ENCODE results near the gene ETV3L. TPM values are rescaled to one million over a fixed set of nuclear protein-coding genes. Genes with fewer than 3 reads are reported as not detected.

Gene ETV3L
- total RNA-seq, 1 donor from 2014 or later, result not detected

DNA sequence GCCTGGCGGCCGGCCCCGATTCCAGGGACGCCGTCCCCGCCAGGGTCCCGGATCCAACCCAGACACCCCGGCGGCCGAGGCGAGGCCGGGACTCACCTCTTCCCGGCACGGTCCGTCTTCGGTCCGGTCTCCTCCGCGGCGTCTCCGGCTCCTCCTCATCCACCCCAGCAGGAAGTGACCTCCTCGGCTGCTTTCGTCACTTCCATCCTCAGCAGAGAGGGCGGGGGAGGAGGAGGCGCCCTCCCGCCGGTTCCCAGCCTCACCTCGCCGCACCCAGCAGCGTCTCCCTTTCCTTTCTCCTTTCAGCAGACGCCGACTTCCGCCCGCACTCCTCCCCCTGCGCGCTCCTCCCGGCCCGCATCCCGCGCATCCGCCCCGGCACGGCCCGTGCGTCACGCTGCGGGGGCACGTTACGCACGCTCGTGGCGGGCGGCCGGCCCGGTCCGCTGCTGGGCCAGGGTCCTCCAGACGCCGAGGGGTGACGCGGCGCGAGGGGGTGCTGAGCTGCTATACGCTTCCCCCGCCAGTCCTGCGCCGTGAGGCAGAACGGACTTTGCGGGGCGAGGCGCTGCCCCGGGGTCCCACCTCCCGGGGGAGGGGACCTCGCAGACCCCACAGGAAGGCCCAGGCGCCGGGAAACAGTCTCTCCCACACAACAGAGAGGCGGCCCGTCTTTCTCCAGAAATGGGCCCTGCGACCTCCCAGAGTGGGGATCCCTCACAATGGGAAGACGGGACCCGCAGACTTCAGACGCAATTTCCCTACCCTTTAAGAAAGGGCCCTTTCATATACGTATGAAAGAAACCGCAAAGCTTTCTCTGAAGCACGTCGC is 38.8 kb upstream of the ETV3L start, which contains the start of gene ETV3:
TSS of gene ETV3 (minus strand) at position 176 of the 832 bp plus-strand sequence. CDS start 2,043 bp downstream, outside the sequence.
- Mint-ChIP-seq H3K9me3 (no peaks in the 10 kb centered on the region), H3K27me3 (ENCODE audit: low read depth) (no peaks in the 10 kb centered on the region), H3K36me3 (ENCODE audit: low read depth) (peaks cover 44% of the 10 kb centered on the region), H3K27ac (peak within 1 kb of the TSS; percentile 89), H3K4me3 (ENCODE audit: low read depth) (peak within 1 kb of the TSS; percentile 98), H3K4me1 (ENCODE audit: low read depth) (peaks cover 72% of the 10 kb centered on the region)
- intact Hi-C loops (cut with micrococcal nuclease), result loop anchor here (1.0 to 10.0 kb wide), 2 partner anchors 9 to 1866 kb away; partner anchors contain the start of gene IFI16
- peak; percentile 88 for DNase-seq (ENCODE audit: low spot score)

DNA sequence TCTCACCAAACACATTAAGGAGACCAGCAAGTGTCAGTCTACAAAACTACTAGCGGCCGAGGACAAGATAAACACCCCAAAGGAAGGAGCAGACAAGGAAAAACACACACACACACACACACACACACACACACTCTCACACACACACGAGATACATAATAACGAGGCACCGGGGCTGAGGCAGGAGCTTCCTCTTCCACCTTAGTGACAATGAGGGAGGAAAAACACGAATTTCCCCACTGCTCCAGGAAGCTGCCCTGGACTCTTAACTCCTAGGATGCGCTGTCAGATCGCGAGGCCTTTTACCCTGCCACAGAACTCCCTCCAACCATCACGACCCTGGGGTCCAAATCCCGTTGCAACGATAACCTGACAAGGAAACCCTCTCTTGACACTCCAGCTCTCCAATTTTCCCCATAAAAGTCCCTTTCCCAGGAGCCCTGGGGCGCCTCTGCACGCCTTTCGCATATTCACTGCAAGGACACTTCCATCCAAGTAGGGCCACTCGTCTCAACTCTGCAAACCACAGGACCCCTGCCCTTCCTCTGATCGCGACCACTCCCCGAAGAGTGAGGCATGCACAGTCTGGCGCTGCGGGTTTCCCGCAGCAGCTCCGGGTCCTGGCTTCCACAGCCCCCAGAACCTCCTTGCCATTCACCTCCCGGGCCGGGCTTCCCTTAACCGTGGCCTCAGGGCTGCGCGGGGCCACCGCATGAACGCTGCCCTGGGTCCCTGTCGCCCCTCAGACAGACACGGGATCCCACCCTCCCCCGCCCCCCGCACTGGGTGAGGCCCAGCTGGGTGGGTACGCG is 38.0 kb upstream of the ETV3L start:
- intact Hi-C loops (cut with micrococcal nuclease), result loop anchor here (10.0 kb wide), 1 partner anchor 1867 kb away; the partner anchor contains the start of gene IFI16
- Mint-ChIP-seq H3K36me3 (ENCODE audit: low read depth) (peaks cover 52% of the 10 kb centered on the region), H3K4me1 (ENCODE audit: low read depth) (peaks cover 73% of the 10 kb centered on the region), H3K4me3 (ENCODE audit: low read depth) (peak overlapping the region; percentile 98), H3K27me3 (ENCODE audit: low read depth) (no peaks in the 10 kb centered on the region), H3K9me3 (no peaks in the 10 kb centered on the region), H3K27ac (peak overlapping the region; percentile 84)
- DNase-seq (ENCODE audit: low spot score), result no peak

DNA sequence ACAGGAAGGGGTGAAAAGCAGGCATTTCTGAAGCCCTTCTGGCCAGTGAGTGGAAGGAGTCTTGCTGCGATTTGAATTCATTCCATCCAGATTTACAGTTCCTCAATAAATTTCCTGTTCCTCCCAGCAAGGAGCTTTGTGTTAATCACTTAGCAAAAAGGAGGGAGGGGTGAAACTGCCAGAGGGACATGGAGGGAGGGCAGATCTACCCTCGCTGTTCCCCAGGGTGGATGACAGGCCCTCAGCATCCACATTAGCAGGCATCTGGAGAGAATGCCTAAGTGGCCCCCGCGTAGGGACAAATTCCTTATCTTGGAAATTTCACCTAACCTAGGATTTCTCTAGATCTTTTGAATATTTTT is 37.4 kb upstream of the ETV3L start:
- Mint-ChIP-seq H3K4me1 (ENCODE audit: low read depth) (peaks cover 75% of the 10 kb centered on the region), H3K36me3 (ENCODE audit: low read depth) (peaks cover 58% of the 10 kb centered on the region), H3K4me3 (ENCODE audit: low read depth) (peak overlapping the region; percentile 98), H3K9me3 (no peaks in the 10 kb centered on the region), H3K27ac (peak overlapping the region; percentile 84), H3K27me3 (ENCODE audit: low read depth) (no peaks in the 10 kb centered on the region)
- DNase-seq (ENCODE audit: low spot score), result no peak
- intact Hi-C loops (cut with micrococcal nuclease), result loop anchor here (10.0 kb wide), 1 partner anchor 1868 kb away; the partner anchor contains the start of gene IFI16

DNA sequence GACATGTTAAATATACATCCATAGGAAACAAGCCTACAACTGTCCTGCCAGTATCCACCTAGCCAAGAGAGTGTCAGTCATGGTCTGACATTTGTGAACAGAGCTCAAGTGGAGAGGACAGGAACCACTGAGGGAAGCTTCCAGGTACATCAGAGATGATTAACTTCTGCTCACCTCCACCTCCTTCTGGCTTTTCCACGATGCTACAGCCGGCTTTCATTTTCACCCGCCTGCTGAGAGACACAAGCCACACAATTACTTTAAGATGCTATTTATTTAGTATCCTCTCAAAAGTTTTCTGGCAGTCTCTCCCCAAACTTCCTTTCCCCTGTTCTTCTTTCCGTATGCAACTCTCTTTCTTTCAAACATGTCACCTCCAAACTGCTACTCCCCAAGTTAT is 36.5 kb upstream of the ETV3L start:
- H3K27me3 Mint-ChIP-seq (ENCODE audit: low read depth), result no peaks in the 10 kb centered on the region
- DNase-seq (ENCODE audit: low spot score), result no peak
- H3K36me3 Mint-ChIP-seq (ENCODE audit: low read depth), result peaks cover 67% of the 10 kb centered on the region
- H3K9me3 Mint-ChIP-seq, result no peaks in the 10 kb centered on the region
- peak overlapping the region; percentile 84 for H3K27ac Mint-ChIP-seq
- intact Hi-C loops (cut with micrococcal nuclease), result loop anchor here (10.0 kb wide), 1 partner anchor 1869 kb away; the partner anchor contains the start of gene IFI16
- peaks cover 74% of the 10 kb centered on the region for H3K4me1 Mint-ChIP-seq (ENCODE audit: low read depth)
- H3K4me3 Mint-ChIP-seq (ENCODE audit: low read depth), result peak overlapping the region; percentile 98

DNA sequence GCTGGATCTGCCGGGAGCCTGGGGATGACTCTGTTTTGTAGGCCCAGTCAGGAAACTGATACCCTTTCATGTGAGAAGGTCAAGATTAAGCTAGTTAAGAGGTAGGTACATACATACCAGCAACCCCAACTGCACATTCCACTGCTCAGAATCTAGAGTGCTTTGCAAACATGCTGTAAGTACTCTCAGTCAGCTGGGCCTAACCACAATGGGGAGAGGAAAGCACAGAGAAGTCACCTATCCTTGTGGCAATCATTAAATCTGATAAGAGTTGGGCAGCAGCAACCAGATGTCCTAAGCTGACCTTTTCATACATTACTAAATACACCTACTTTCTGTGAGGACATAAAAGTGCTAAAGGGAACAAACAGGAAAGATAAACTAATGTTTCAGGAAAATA is 36.0 kb upstream of the ETV3L start:
- Mint-ChIP-seq H3K27ac (peak overlapping the region; percentile 70), H3K4me3 (ENCODE audit: low read depth) (peak overlapping the region; percentile 98), H3K27me3 (ENCODE audit: low read depth) (no peaks in the 10 kb centered on the region), H3K36me3 (ENCODE audit: low read depth) (peaks cover 72% of the 10 kb centered on the region), H3K9me3 (no peaks in the 10 kb centered on the region), H3K4me1 (ENCODE audit: low read depth) (peaks cover 69% of the 10 kb centered on the region)
- intact Hi-C loops (cut with micrococcal nuclease), result loop anchor here (10.0 kb wide), 1 partner anchor 1869 kb away; the partner anchor contains the start of gene IFI16
- DNase-seq (ENCODE audit: low spot score), result no peak

DNA sequence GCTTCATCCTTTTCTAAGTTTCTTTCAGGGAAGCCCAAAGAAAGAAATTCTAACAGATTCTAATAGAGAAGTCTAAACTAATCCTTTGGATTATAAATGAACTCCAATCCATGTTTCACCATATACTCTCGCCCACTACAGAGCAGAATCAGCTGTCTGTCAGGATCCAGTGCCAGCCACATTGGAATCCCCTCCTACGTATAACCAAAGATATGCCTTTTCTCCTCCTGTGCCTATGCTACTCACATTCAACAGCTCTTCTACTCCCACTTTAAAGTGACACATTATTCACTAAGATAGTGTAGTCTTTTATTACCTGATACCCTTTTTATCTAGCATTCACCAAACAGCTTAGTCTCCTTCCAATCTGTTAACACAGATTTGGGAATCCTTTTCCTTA is 35.5 kb upstream of the ETV3L start:
- H3K36me3 Mint-ChIP-seq (ENCODE audit: low read depth), result peaks cover 78% of the 10 kb centered on the region
- no peaks in the 10 kb centered on the region for H3K27me3 Mint-ChIP-seq (ENCODE audit: low read depth)
- H3K9me3 Mint-ChIP-seq, result no peaks in the 10 kb centered on the region
- peak overlapping the region; percentile 98 for H3K4me3 Mint-ChIP-seq (ENCODE audit: low read depth)
- intact Hi-C loops (cut with micrococcal nuclease), result loop anchor here (10.0 kb wide), 1 partner anchor 1870 kb away; the partner anchor contains the start of gene IFI16
- peaks cover 63% of the 10 kb centered on the region for H3K4me1 Mint-ChIP-seq (ENCODE audit: low read depth)
- H3K27ac Mint-ChIP-seq, result peak overlapping the region; percentile 70
- no peak for DNase-seq (ENCODE audit: low spot score)

DNA sequence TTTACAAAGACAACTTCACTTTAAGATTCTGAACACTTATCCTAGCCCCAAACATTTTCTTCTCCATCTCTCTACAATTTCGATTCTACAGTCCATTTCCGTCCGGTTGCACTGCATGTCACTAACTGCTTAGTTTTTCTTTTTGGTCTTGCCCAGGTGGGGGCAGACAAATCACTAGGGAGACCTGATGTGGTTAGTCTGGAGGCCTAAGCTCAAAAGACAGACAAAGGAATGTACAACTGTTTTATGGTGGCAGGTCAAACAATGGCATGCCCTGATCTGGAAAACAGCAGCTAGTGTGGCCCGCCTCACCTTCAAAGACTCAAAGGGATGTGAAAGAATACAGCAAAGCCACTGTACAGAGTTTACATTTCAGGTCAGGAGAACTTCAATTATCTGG is 34.8 kb upstream of the ETV3L start:
- Mint-ChIP-seq H3K27ac (peak overlapping the region; percentile 65), H3K36me3 (ENCODE audit: low read depth) (peaks cover 81% of the 10 kb centered on the region), H3K27me3 (ENCODE audit: low read depth) (no peaks in the 10 kb centered on the region), H3K4me3 (ENCODE audit: low read depth) (peak overlapping the region; percentile 98), H3K4me1 (ENCODE audit: low read depth) (peaks cover 57% of the 10 kb centered on the region), H3K9me3 (no peaks in the 10 kb centered on the region)
- intact Hi-C loops (cut with micrococcal nuclease), result loop anchor here (5.0 to 10.0 kb wide), 2 partner anchors 272 to 1870 kb away; partner anchors contain the start of genes IFI16 and NTRK1
- DNase-seq (ENCODE audit: low spot score), result no peak

DNA sequence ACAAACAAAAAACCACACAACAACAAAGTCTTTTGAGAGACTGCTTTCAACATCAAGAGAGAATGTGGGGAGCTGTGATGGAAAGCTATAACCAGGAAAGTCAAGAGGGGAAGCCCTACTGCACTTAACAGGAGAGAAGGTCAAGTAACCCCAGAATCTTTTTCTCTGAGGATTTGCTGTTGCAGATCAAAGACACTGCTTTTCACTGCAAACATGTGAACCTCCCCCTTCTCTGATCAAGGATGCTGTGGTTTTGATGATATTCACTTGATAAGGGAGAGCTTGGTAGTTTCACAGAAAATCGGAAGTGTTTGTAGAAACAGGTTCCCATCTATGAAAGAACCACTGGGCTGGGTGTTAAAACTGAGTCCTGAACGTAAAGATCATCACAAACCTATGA is 33.8 kb upstream of the ETV3L start:
- peak; percentile 33 for DNase-seq (ENCODE audit: low spot score)
- H3K9me3 Mint-ChIP-seq, result no peaks in the 10 kb centered on the region
- peak overlapping the region; percentile 98 for H3K4me3 Mint-ChIP-seq (ENCODE audit: low read depth)
- H3K4me1 Mint-ChIP-seq (ENCODE audit: low read depth), result peaks cover 52% of the 10 kb centered on the region
- intact Hi-C loops (cut with micrococcal nuclease), result loop anchor here (1.0 to 10.0 kb wide), 4 partner anchors 14 to 1871 kb away; partner anchors contain the start of genes IFI16 and NTRK1
- peaks cover 87% of the 10 kb centered on the region for H3K36me3 Mint-ChIP-seq (ENCODE audit: low read depth)
- H3K27ac Mint-ChIP-seq, result peak overlapping the region; percentile 67
- no peaks in the 10 kb centered on the region for H3K27me3 Mint-ChIP-seq (ENCODE audit: low read depth)

DNA sequence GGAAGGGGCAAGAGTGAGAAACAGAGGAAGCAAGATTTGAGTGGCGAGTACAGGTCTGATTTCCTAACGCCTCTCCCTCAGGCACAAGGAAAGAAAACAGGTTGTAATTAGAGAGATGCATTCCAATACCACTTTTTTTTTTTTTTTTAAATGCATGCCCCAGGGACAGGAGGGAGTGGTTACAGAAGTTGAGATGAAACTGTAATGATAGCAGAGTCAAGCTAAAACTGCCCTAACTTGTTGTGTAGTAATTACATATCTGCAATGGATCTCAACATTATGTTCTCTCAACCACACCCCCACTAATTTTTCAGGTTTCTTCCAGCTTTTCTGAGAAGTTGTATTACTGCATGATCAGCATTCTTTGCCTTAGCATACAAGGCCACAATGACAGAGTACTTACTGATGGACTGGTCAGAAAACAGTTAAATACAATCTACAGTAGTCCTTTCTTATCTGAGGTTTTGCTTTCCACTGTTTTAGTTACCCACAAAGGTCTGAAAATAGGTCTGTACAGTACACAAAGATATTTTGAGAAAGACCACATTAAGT is 33.1 kb upstream of the ETV3L start:
- Mint-ChIP-seq H3K27ac (peak overlapping the region; percentile 67), H3K27me3 (ENCODE audit: low read depth) (no peaks in the 10 kb centered on the region), H3K4me1 (ENCODE audit: low read depth) (peaks cover 57% of the 10 kb centered on the region), H3K4me3 (ENCODE audit: low read depth) (peak overlapping the region; percentile 50), H3K9me3 (no peaks in the 10 kb centered on the region), H3K36me3 (ENCODE audit: low read depth) (peaks cover 93% of the 10 kb centered on the region)
- intact Hi-C loops (cut with micrococcal nuclease), result loop anchor here (1.0 to 10.0 kb wide), 4 partner anchors 15 to 1872 kb away; partner anchors contain the start of genes IFI16 and NTRK1
- DNase-seq (ENCODE audit: low spot score), result no peak

DNA sequence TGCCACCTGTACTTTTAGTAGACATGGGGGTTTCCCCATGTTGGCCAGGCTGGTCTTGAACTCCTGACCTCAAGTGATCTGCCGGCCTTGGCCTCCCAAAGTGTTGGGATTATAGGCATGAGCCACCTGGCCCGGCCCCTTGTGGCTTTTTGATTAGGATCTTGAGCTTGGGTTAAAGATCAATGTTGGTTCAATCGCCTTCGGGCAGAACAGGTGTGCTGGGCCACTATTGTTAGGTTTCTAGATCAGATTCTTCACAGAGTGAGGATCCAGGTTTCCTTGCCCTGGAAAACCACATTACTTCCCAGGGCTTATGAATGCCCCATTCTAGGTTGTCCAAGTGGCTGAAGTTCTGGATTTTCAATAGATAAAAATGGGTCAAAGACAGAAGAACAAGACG is 32.5 kb upstream of the ETV3L start:
- H3K27ac Mint-ChIP-seq, result no peak overlapping the region

DNA sequence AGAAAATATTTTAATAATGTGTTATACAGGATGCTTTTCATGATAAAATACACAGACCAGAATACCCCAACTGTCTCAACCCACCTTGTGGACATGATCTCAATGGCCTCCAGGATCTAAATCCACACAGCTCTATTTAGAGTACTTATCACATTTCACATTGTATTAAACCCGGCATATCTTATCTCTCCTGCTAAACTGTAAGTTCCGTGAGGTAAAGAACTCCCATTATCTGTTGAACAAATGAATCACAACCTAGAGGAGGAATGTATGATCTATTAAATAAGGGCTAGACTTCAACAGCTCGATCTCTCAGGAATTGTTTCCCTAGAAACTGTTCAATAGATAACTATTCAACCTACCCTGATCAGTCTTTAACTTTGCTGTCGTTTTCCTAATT is 31.7 kb upstream of the ETV3L start:
- Mint-ChIP-seq H3K4me1 (ENCODE audit: low read depth) (peaks cover 55% of the 10 kb centered on the region), H3K27ac (no peak overlapping the region), H3K27me3 (ENCODE audit: low read depth) (no peaks in the 10 kb centered on the region), H3K9me3 (no peaks in the 10 kb centered on the region), H3K4me3 (ENCODE audit: low read depth) (no peak overlapping the region), H3K36me3 (ENCODE audit: low read depth) (peaks cover 90% of the 10 kb centered on the region)
- DNase-seq (ENCODE audit: low spot score), result no peak
- intact Hi-C loops (cut with micrococcal nuclease), result loop anchor here (5.0 to 10.0 kb wide), 2 partner anchors 269 to 1874 kb away; partner anchors contain the start of genes IFI16 and NTRK1

More for the DNA sequence above, 32.5 kb upstream of the ETV3L start:
- Mint-ChIP-seq H3K36me3 (ENCODE audit: low read depth) (peaks cover 92% of the 10 kb centered on the region), H3K9me3 (no peaks in the 10 kb centered on the region), H3K27me3 (ENCODE audit: low read depth) (no peaks in the 10 kb centered on the region), H3K4me1 (ENCODE audit: low read depth) (peaks cover 59% of the 10 kb centered on the region), H3K4me3 (ENCODE audit: low read depth) (peak overlapping the region; percentile 6)
- no peak for DNase-seq (ENCODE audit: low spot score)
- intact Hi-C loops (cut with micrococcal nuclease), result loop anchor here (5.0 to 10.0 kb wide), 2 partner anchors 270 to 1873 kb away; partner anchors contain the start of genes IFI16 and NTRK1

DNA sequence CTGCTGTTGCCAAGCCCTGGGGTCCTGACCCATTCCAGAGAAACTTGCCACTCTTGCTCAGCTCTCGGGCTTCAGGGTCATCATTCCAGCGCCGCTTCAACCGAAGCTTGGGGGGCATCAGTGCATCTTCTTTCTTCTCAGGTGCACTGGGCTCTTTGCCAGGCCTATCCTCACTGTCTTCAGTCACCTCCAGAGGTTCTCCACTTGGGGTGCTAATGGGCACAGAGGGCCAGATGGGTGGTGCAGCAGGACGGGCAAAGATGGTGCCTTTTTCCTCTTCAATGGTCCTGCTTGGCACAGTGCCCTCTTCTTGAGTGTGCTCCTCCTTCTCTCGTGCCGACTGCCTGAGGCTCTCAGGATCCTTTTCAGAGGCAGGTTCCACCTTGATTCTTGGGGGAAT is 25.2 kb upstream of the ETV3L start:
- Mint-ChIP-seq H3K27me3 (ENCODE audit: low read depth) (no peaks in the 10 kb centered on the region), H3K4me1 (ENCODE audit: low read depth) (peaks cover 30% of the 10 kb centered on the region), H3K9me3 (no peaks in the 10 kb centered on the region), H3K27ac (peak overlapping the region; percentile 28), H3K4me3 (ENCODE audit: low read depth) (no peak overlapping the region), H3K36me3 (ENCODE audit: low read depth) (peaks cover 75% of the 10 kb centered on the region)
- intact Hi-C loops (cut with micrococcal nuclease), result no loop called here
- DNase-seq (ENCODE audit: low spot score), result no peak

Measured in activated T-helper 2 cell treated with anti-CD3 and anti-CD28 coated beads, Interferon-gamma antibody, Interleukin-2, Interleukin-4, amounts not matched to agents 10 μg/mL and 5 μg/mL and 100 μg/mL, durations not matched to agents 14 hours and 24 hours and 36 hours (primary cell).